ENCODE data around the gene ABCG4.

DNA sequence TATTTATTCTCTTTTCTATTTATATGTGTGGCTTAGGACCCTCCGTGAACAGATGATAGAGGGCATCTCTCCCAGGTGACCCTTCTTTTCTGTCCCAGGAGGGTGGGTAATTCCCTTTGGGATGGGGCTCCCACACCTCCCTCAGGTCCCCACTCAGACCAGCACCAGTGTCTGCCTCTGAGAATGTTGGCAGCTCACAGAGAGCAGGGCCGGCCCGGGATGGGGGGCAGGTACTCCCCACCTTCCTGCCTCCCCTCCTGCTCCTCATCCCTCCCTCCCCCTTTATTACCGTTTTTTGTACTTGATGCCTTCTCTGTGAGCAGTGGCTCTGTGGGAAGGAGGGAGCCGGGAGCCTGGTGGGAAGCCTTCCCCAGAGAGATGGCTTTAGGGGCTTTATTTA lies 32.3 kb upstream of the ABCG4 start:
- no peak for TF ChIP-seq EGR1 (IDR thresholded peaks at IDR 0.05; ENCODE audit: low read depth)
- TF ChIP-seq POLR2A (IDR thresholded peaks at IDR 0.05; ENCODE audit: borderline replicate concordance, extremely low read depth, insufficient read depth, insufficient read length) = no peak
- TF ChIP-seq ATF3 (IDR thresholded peaks at IDR 0.05) = no peak
- no peak for TF ChIP-seq JUND (IDR thresholded peaks at IDR 0.05)
- TF ChIP-seq EZH2 (IDR thresholded peaks at IDR 0.05) = no peak
- TF ChIP-seq, protein P1, sequence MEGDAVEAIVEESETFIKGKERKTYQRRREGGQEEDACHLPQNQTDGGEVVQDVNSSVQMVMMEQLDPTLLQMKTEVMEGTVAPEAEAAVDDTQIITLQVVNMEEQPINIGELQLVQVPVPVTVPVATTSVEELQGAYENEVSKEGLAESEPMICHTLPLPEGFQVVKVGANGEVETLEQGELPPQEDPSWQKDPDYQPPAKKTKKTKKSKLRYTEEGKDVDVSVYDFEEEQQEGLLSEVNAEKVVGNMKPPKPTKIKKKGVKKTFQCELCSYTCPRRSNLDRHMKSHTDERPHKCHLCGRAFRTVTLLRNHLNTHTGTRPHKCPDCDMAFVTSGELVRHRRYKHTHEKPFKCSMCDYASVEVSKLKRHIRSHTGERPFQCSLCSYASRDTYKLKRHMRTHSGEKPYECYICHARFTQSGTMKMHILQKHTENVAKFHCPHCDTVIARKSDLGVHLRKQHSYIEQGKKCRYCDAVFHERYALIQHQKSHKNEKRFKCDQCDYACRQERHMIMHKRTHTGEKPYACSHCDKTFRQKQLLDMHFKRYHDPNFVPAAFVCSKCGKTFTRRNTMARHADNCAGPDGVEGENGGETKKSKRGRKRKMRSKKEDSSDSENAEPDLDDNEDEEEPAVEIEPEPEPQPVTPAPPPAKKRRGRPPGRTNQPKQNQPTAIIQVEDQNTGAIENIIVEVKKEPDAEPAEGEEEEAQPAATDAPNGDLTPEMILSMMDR (IDR thresholded peaks at IDR 0.05 in 2 of 3, conservative IDR thresholded peaks at IDR 0.05 in 1 of 3; ENCODE audit: borderline replicate concordance in 1 of 3, insufficient read depth in 1 of 3, low read depth in 2 of 3, low read length in 2 of 3) = no peak
- no peak for TF ChIP-seq EZH2phosphoT487 (IDR thresholded peaks at IDR 0.05; ENCODE audit: borderline replicate concordance)
- no peak for TF ChIP-seq POLR2AphosphoS5 (IDR thresholded peaks at IDR 0.05; ENCODE audit: low read depth, low read length)
- TF ChIP-seq REST (IDR thresholded peaks at IDR 0.05; ENCODE audit: low read depth) = no peak
- no peak for TF ChIP-seq YY1 (IDR thresholded peaks at IDR 0.05; ENCODE audit: extremely low read depth, insufficient replicate concordance, low read depth, low read length)
- TF ChIP-seq CEBPB (IDR thresholded peaks at IDR 0.05; ENCODE audit: low read depth) = no peak
- no peak for TF ChIP-seq CBX3 (IDR thresholded peaks at IDR 0.05; ENCODE audit: low read depth)
- no peak for TF ChIP-seq SIN3A (IDR thresholded peaks at IDR 0.05; ENCODE audit: low read depth)
- no peak for TF ChIP-seq RAD21 (IDR thresholded peaks at IDR 0.05; ENCODE audit: low read depth)
